Osteoblast (primary cell): ENCODE results near the gene SPATA13. TPM values are rescaled to one million over a fixed set of nuclear protein-coding genes. Genes with fewer than 3 reads are reported as not detected.

ENCODE experiments used
- DNase-seq: peaks from one replicate; pipeline ENCODE4 v3.0.0; 2011; ENCODE audit warnings: low spot score, mixed read lengths; ENCODE audit not compliant: insufficient read length; ENCODE audit errors: missing footprints
- H2AFZ ChIP-seq: 2 replicates; pipeline ENCODE4 v1.6.0; 2011; ENCODE audit warnings: mild to moderate bottlenecking, low read length
- H3K27ac ChIP-seq: 2 replicates; pipeline ENCODE4 v1.5.1; 2011; ENCODE audit warnings: mild to moderate bottlenecking, low read depth, low read length, moderate library complexity
- H3K27me3 ChIP-seq: 2 replicates; pipeline ENCODE4 v1.6.0; 2012; ENCODE audit warnings: mild to moderate bottlenecking, control low read depth, inconsistent platforms, low read length, moderate library complexity; ENCODE audit not compliant: insufficient read depth
- H3K36me3 ChIP-seq: 2 replicates; pipeline ENCODE4 v1.5.1; 2011; ENCODE audit warnings: mild to moderate bottlenecking, low read length, control low read depth, moderate library complexity; ENCODE audit not compliant: insufficient read depth
- H3K4me1 ChIP-seq: 2 replicates; pipeline ENCODE4 v1.5.1; 2011; ENCODE audit warnings: mild to moderate bottlenecking, low read length, control low read depth, moderate library complexity; ENCODE audit not compliant: insufficient read depth
- H3K4me2 ChIP-seq: 2 replicates; pipeline ENCODE4 v1.6.0; 2011; ENCODE audit warnings: mild to moderate bottlenecking, low read length; ENCODE audit not compliant: insufficient read depth
- H3K4me3 ChIP-seq: fragments of 200-600 bp; sonication (generic); 3 replicates; pipeline ENCODE4 v1.5.1; 2012; ENCODE audit warnings: mild to moderate bottlenecking, low read length, inconsistent platforms; ENCODE audit not compliant: insufficient read depth
- H3K79me2 ChIP-seq: 2 replicates; pipeline ENCODE4 v1.6.0; 2012; ENCODE audit warnings: mild to moderate bottlenecking, low read length, control low read depth, inconsistent platforms; ENCODE audit not compliant: insufficient read depth
- H3K9me3 ChIP-seq: 2 replicates; pipeline ENCODE4 v1.5.1; 2011; ENCODE audit warnings: low read depth, low read length, control low read depth
- H4K20me1 ChIP-seq: 2 replicates; pipeline ENCODE4 v1.6.0; 2012; ENCODE audit warnings: mild to moderate bottlenecking, low read length, control low read depth; ENCODE audit not compliant: insufficient read depth
- CTCF ChIP-seq: IDR thresholded peaks from 2 replicates; pipeline ENCODE4 v1.5.1; 2011; ENCODE audit warnings: mild to moderate bottlenecking, low read depth, low read length, moderate library complexity; ENCODE audit errors: extremely low read depth
- total RNA-seq: library from RNA; depleted of rRNA; stranded (reverse); fragments of >200 nt; gene quantifications from 2 replicates; pipeline ENCODE4 v1.2.3, GENCODE V29; 2012

The SPATA13 gene
- total RNA-seq, 1 donor, result 40.2 TPM

DNA sequence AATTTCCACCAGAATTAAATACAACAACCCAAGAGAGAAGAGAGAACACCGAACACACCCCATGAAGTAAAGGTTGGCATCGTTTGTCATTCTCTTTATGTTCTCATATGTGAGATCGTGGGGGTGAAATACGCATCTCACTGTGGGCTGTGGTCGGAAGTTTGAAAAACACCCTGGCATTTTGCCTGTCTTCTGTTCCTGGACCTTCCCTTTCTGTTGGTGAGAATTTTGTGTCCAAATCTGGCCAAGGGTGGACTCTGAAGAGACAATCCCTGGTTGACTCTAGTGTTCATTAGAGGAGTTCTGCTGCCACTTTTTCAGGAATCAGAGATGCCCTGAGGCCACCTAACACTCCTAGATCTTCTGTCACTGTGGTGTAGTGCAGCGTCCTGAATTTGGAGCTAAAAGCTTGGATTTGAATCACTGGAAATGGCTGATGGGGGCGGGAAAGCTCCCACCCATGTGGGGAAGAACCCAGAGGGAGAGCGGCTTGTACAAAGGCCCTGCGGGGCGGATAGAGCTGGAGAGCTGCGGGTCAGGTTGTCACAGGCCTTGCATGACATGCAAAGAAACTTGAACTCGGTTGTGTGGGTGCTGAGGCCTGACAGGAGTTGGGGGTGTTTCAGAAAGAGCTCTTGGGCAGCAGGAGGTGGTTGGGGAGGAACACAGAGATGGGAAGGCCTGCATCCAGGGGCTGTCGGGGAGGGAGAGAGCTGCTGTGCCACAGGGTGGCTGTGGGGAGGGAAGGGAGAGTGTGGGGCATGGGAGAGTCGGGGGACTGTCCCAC lies 11.1 kb upstream of the SPATA13 start:
- peak; percentile 75 for DNase-seq
- H2AFZ ChIP-seq, result peak overlapping the region; percentile 45
- no peak for TF ChIP-seq CTCF
- H3K9me3 ChIP-seq, result no peaks in the 10 kb centered on the region
- no peaks in the 10 kb centered on the region for H3K79me2 ChIP-seq
- no peaks in the 10 kb centered on the region for H3K27me3 ChIP-seq
- H3K4me3 ChIP-seq, result peak overlapping the region; percentile 9
- H3K4me2 ChIP-seq, result peak overlapping the region; percentile 35
- no peaks in the 10 kb centered on the region for H3K36me3 ChIP-seq
- H3K4me1 ChIP-seq, result peaks cover 17% of the 10 kb centered on the region
- H4K20me1 ChIP-seq, result no peaks in the 10 kb centered on the region
- H3K27ac ChIP-seq, result peak overlapping the region; percentile 58

- TF ChIP-seq CTCF, result no peak
- H3K79me2 ChIP-seq, result no peaks in the 10 kb centered on the region
- H3K27ac ChIP-seq, result no peak overlapping the region
- H3K9me3 ChIP-seq, result no peaks in the 10 kb centered on the region
- H3K27me3 ChIP-seq, result no peaks in the 10 kb centered on the region
- H3K4me3 ChIP-seq, result no peak overlapping the region
- no peak overlapping the region for H3K4me2 ChIP-seq
- no peak for DNase-seq
- H3K36me3 ChIP-seq, result no peaks in the 10 kb centered on the region
- no peak overlapping the region for H2AFZ ChIP-seq
- peaks cover 17% of the 10 kb centered on the region for H3K4me1 ChIP-seq
- no peaks in the 10 kb centered on the region for H4K20me1 ChIP-seq
Measured at GRCh38 chr13:24150572-24150971, 9.9 kb upstream of the SPATA13 start.

GRCh38 chr13:24151864-24152263 lies 8.7 kb upstream of the SPATA13 start:
- Histone ChIP-seq H3K27me3 (no peaks in the 10 kb centered on the region), H3K9me3 (no peaks in the 10 kb centered on the region), H3K27ac (no peak overlapping the region), H3K79me2 (no peaks in the 10 kb centered on the region), H3K4me2 (no peak overlapping the region), H4K20me1 (no peaks in the 10 kb centered on the region), H3K4me1 (peaks cover 17% of the 10 kb centered on the region), H3K36me3 (no peaks in the 10 kb centered on the region), H2AFZ (no peak overlapping the region), H3K4me3 (no peak overlapping the region)
- TF ChIP-seq CTCF, result no peak
- DNase-seq, result no peak

- H3K9me3 ChIP-seq, result no peaks in the 10 kb centered on the region
- no peaks in the 10 kb centered on the region for H4K20me1 ChIP-seq
- H3K4me1 ChIP-seq, result peaks cover 17% of the 10 kb centered on the region
- no peak for TF ChIP-seq CTCF
- H3K79me2 ChIP-seq, result no peaks in the 10 kb centered on the region
- no peaks in the 10 kb centered on the region for H3K36me3 ChIP-seq
- H3K4me3 ChIP-seq, result no peak overlapping the region
- H2AFZ ChIP-seq, result no peak overlapping the region
- no peak overlapping the region for H3K27ac ChIP-seq
- no peaks in the 10 kb centered on the region for H3K27me3 ChIP-seq
- no peak for DNase-seq
- no peak overlapping the region for H3K4me2 ChIP-seq
Measured at GRCh38 chr13:24152292-24153214, 8.0 kb upstream of the SPATA13 start.
